Adrenal gland (tissue), 12 donors: ENCODE measurements around the gene DOCK1. TPM values are rescaled to one million over a fixed set of nuclear protein-coding genes. Genes with fewer than 3 reads are reported as not detected.

Source experiments
- DNase-seq, 7 donors: peaks; one replicate each; pipeline ENCODE4 v3.0.0-alpha.2; 2019 to 2020
- H3K27ac ChIP-seq, 5 donors: fragments of 200-600 bp; sonication (generic) in 4 of 5; 1 replicate in 3 of 5; 2 replicates in 2 of 5; pipeline versions ENCODE4 v1.5.1 to v1.8.0; 2016 to 2020; ENCODE audit warnings: mild to moderate bottlenecking in 1 of 5
- H3K27me3 ChIP-seq: fragments of 200-600 bp; 2 replicates; pipeline ENCODE4 v1.8.0; 2021
- H3K36me3 ChIP-seq, 2 donors: fragments of 200-600 bp; replicated peaks in 1 of 2; 1 replicate in 1 of 2; 2 replicates in 1 of 2; pipeline versions ENCODE4 v1.5.1 to v1.8.0; 2018 to 2022
- H3K4me1 ChIP-seq, 2 donors: fragments of 200-600 bp; replicated peaks in 1 of 2; 1 replicate in 1 of 2; 2 replicates in 1 of 2; pipeline versions ENCODE4 v1.5.1 to v1.8.0; 2018 to 2021
- H3K4me3 ChIP-seq, 4 donors: fragments of 200-600 bp; sonication (generic) in 3 of 4; one replicate each; pipeline ENCODE4 v1.5.1; 2016 to 2018
- H3K9me3 ChIP-seq, 3 donors: fragments of 200-600 bp; sonication (generic) in 1 of 3; replicated peaks in 1 of 3; 1 replicate in 2 of 3; 2 replicates in 1 of 3; pipeline versions ENCODE4 v1.5.1 to v1.8.0; 2016 to 2021
- CTCF ChIP-seq, 6 experiments: fragments of 450-650 bp in 4 of 6; fragments of 200-600 bp in 2 of 6; sonication (generic) in 1 of 6; IDR thresholded peaks; 1 replicate in 5 of 6; 2 replicates in 1 of 6; pipeline versions ENCODE4 v1.5.1 to v1.8.0; 2016 to 2021; ENCODE audit warnings: antibody characterized with exemption in 6 of 6, mild to moderate bottlenecking in 2 of 6, moderate library complexity in 1 of 6
- POLR2A ChIP-seq, 2 donors: fragments of 450-650 bp; IDR thresholded peaks; one replicate each; pipeline ENCODE4 v1.6.1; 2017; ENCODE audit warnings: antibody characterized with exemption in 2 of 2, mild to moderate bottlenecking in 2 of 2, moderate library complexity in 1 of 2
- WGBS, 4 donors: extraction: QIAGEN DNeasy Blood & Tissue Kit in 2 of 4; methylation state at CpG; one replicate each; pipeline versions ENCODE4 v1.1.5 to v1.1.7; 2013 to 2017; 5-methylcytosine and 5-hydroxymethylcytosine counted together
- intact Hi-C, 2 donors: fragments of 100-400 bp; cut with DNase I; formaldehyde crosslinking; loops; one replicate each; pipeline versions ENCODE4 v1.14.1 to v1.15.0; 2022 to 2023
- polyA plus RNA-seq, 3 donors: library from polyadenylated mRNA; stranded (reverse); fragments of 200-250 nt in 2 of 3; fragments of 350-450 nt in 1 of 3; fragmentation: Illumina TruSeq in 1 of 3; extraction: RNeasy Lipid Tissue Mini Kit (QIAGEN cat#74804) in 1 of 3; gene quantifications; one replicate each; pipeline ENCODE4 v1.2.3, GENCODE V29; 2013 to 2014
- total RNA-seq, 9 donors: library from RNA; depleted of rRNA in 4 of 9; stranded (reverse); fragments of >200 nt in 4 of 9; fragments of 120-200 nt in 1 of 9; fragmentation: NEBNext Ultra II Directional in 1 of 9; extraction: Animal tissue kit (Norgen Biotek cat#: 25700) in 1 of 9; gene quantifications; one replicate each; pipeline versions ENCODE4 v1.1.0 to v1.2.4, GENCODE V29; 2013 to 2023
- donor health status: healthy with polysubstance abuse.
- donor health status: Bipolar disorder and iron deficiency.
- donor health status: DM: yes; HTN: yes; CAD: no.
- donor health status: DM: no; HTN: no; CAD: no.
- donor health status: DM: no; HTN: no; CAD: no.
- donor health status: DM: yes; HTN: yes; CAD: no.

Gene DOCK1
- total and polyA plus RNA-seq, 12 donors, result 8.1 to 30.4 (median 21.6) TPM

GRCh38 chr10:127016331-127016730, 111.1 kb downstream of the DOCK1 start:
- 88 to 96% (median 90%) methylated on average over 9 to 11 of the region's 11 CpGs for WGBS, 4 donors
- no peaks in the 10 kb centered on the region for H3K36me3 ChIP-seq
- no peak overlapping the region for H3K4me3 ChIP-seq
- DNase-seq, result no peak
- intact Hi-C loops, result no loop called here
- TF ChIP-seq CTCF (IDR thresholded peaks at IDR 0.05), result no peak
- TF ChIP-seq POLR2A (IDR thresholded peaks at IDR 0.05), result no peak
- H3K9me3 ChIP-seq, result no peaks in the 10 kb centered on the region
- no peaks in the 10 kb centered on the region for H3K27me3 ChIP-seq
- H3K27ac ChIP-seq, result no peak overlapping the region
- H3K4me1 ChIP-seq, result peaks cover 0 to 10% of the 10 kb centered on the region in 2 donors

- Histone ChIP-seq H3K4me1 (peaks cover 0 to 6% of the 10 kb centered on the region in 2 donors), H3K9me3 (no peaks in the 10 kb centered on the region), H3K27ac (no peak overlapping the region), H3K4me3 (no peak overlapping the region), H3K36me3 (no peaks in the 10 kb centered on the region), H3K27me3 (no peaks in the 10 kb centered on the region)
- intact Hi-C loops, result no loop called here
- no peak for DNase-seq
- TF ChIP-seq CTCF (IDR thresholded peaks at IDR 0.05), result no peak
- 93 to 95% (median 94%) methylated on average over 11 to 20 of the region's 20 CpGs for WGBS, 4 donors
Measured at GRCh38 chr10:127017541-127018297, 112.5 kb downstream of the DOCK1 start.

- no peak for TF ChIP-seq CTCF (IDR thresholded peaks at IDR 0.05)
- no peak for TF ChIP-seq POLR2A (IDR thresholded peaks at IDR 0.05)
- H3K27ac ChIP-seq, result no peak overlapping the region
- 89 to 97% (median 94%) methylated on average over 4 of the region's 4 CpGs for WGBS, 4 donors
- H3K36me3 ChIP-seq, result no peaks in the 10 kb centered on the region
- H3K4me1 ChIP-seq, result peaks cover 0 to under 1% of the 10 kb centered on the region in 2 donors
- no peak overlapping the region for H3K4me3 ChIP-seq
- H3K9me3 ChIP-seq, result no peaks in the 10 kb centered on the region
- DNase-seq, result no peak
- no peaks in the 10 kb centered on the region for H3K27me3 ChIP-seq
- intact Hi-C loops, result no loop called here
Measured at GRCh38 chr10:127018298-127018650, 113.0 kb downstream of the DOCK1 start.

GRCh38 chr10:127018766-127019165, 113.5 kb downstream of the DOCK1 start:
- intact Hi-C loops, result no loop called here
- no peaks in the 10 kb centered on the region for H3K9me3 ChIP-seq
- no peaks in the 10 kb centered on the region for H3K27me3 ChIP-seq
- no peak for TF ChIP-seq POLR2A (IDR thresholded peaks at IDR 0.05)
- no peak for TF ChIP-seq CTCF (IDR thresholded peaks at IDR 0.05)
- H3K36me3 ChIP-seq, result no peaks in the 10 kb centered on the region
- 95 to 99% (median 98%) methylated on average over 8 of the region's 8 CpGs for WGBS, 4 donors
- H3K4me3 ChIP-seq, result no peak overlapping the region
- DNase-seq, result no peak
- H3K4me1 ChIP-seq, result no peaks in the 10 kb centered on the region
- H3K27ac ChIP-seq, result no peak overlapping the region
